Body of pancreas (tissue), 4 donors: ENCODE data around the gene RAP1B.

ENCODE experiments used
- CTCF ChIP-seq, 7 experiments: fragments of 450-650 bp in 4 of 7; fragments of 200-600 bp in 3 of 7; sonication (generic) in 3 of 7; IDR thresholded peaks; one replicate each; pipeline ENCODE4 v1.5.1; 2016 to 2019; ENCODE audit warnings: antibody characterized with exemption in 7 of 7
- POLR2A ChIP-seq, 3 donors: fragments of 450-650 bp; IDR thresholded peaks; one replicate each; pipeline ENCODE4 v1.6.1; 2016; ENCODE audit warnings: antibody characterized with exemption in 3 of 3, mild to moderate bottlenecking in 2 of 3

- TF ChIP-seq POLR2A (IDR thresholded peaks at IDR 0.05) (no peak), CTCF (IDR thresholded peaks at IDR 0.05) (no peak)
These were observed 60.5 kb downstream of the RAP1B start for GRCh38 chr12:68671179-68671578.
